ENCODE data around the gene COL9A2.
A peak's percentile ranks its signal among the peaks of the same experiment; 100 is the strongest.

Gene COL9A2

DNA sequence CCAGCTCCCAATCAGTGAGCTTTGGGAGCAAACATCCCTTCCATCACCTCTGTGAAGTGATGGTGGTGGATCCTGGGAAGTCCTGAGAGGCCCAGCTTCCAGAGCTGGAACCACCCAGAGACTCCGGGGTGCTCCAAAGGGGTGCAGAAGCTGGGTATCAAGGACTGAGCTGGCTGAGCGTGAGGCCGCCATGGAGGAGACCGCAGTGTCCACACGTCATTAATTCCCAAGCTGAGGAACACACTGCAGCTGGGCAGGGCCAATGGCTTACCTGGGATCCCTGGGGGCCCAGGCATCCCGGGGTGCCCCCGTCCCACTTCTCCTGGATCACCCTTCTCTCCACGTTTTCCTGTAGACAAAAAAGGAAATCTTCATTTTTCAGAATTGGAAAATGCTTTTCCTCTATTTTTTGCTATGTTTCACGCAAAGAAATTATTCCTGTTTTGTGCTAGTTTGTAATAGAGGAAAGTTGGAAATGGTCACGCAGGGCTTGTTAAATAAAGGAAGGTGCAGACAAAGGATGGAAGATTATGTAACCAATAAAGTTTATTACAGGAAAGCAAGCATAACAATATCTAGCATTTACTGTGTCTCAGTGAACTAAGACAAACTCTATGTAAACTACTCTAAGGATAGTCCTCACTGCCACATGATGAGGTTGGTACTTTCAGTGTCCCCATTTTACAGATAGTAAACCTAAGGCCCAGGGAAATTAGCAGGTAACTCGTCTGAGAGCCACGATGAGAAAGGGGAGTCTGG lies 15.4 kb downstream of the COL9A2 start:
- no peak for DNase-seq

DNA sequence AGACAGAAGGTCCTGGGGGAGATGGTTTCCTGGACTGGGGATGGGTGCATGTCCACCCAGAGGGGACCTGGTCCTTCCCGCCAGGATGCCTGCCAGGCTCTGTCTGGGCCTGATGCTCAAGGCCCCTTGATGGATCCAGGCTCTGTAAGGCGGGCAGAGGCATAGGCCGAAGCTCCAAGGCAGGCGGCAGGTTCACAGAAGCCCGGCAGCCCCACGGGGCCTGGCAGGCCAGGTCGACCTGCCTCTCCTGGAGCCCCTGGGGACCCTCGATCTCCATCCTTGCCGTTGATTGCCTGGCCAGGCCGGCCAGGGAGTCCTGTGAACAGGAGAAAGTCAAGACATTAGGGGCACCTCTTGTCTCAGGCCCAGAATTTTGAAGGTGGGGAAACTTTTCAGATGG lies 16.0 kb downstream of the COL9A2 start:
- DNase-seq, result no peak

DNA sequence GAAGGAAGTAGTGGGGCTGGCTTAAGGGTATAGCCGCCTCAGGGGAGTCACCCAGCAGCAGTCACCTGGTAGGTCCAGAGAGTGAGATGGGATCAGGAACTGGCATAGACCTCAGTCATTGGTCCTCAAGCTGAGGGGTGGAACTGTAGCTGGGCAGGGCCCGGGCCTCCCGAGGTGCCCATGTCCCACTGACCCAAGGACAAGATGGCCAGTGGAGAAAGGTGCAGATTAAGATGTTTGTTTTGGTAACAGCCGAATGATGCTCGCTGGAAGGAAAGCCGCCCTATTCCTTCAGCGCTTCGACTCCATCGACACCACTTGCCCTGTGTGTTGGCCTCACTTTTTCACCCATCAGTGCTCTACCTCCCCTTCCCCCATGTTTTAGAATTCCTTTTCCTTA lies 16.4 kb downstream of the COL9A2 start:
- no peak for DNase-seq

DNA sequence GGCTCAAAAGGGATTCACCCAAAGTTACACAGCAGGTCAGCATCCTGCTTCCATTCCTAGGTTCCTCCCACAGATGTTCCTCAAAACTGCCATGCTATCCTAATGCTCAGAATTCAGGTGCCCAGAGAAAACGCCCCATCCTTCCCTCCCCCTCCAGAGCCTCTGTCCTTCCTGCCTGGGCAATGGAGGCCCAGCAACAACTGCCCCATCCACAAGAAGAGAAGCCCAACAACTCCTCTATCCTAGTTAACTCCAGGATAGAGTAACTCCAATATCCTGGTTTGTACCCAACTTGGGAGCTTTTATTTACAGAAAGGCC lies 16.9 kb downstream of the COL9A2 start:
- DNase-seq, result no peak

DNA sequence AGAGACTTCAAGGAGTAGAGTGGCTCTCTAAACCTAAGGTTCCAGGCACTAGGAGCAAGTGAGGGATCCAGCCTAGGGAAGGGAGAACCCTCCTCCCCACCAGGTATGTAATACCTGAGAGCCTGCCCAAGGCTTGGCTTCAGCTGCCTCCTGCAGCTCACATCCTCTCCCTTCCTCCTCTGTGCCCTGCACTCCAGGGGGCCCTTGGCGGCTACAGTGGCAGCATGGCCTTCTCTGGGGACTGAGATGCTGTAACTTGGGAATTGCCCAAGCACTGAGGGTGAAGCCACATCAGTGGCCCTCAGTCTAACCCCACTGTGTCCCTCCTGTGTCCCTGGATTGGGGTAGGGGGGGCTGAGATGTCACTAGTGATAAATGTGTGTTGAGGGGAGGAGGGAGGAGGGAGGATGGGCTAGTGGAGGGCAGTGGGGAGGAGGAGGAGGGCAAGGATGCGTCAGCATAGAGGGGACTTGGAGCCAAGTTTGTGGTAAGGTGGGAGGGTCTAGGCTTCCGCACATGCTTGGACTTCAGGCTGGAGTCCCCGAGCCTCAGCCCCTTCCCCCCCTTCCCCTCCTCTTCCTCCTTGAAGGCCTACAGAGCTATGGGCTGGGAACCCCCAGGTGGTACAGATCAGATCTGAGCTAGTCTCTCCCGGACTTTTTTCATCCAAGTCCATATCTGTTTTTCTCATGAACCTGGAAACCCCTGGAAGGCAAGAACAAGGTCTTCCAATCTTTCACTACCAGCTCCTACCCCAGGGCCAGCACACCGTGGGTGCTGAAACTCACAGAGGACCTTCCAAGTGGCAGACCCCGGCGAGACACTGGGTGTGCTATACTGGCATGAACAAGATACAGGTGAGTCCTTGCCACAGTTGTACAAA lies 17.5 kb downstream of the COL9A2 start:
- DNase-seq, result no peak

DNA sequence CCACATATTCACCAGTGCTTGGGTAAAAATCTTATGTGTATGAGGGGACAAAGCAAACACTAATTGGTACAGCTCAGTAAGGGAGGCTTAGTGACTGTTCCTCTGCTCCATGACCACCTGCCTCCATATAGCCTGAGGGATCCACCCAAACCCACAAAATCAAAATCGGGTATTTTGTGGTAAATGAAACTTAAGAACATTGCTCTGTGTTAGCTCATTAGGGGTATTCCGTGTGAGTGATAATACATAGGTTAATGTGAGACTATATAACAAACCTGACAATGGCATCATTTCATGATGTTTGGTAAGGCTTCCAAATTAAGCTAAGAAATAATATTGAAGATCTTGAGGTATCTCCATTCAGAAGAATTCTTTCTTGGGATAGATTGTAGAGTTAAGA lies 25.8 kb downstream of the COL9A2 start:
- no peak for DNase-seq

DNA sequence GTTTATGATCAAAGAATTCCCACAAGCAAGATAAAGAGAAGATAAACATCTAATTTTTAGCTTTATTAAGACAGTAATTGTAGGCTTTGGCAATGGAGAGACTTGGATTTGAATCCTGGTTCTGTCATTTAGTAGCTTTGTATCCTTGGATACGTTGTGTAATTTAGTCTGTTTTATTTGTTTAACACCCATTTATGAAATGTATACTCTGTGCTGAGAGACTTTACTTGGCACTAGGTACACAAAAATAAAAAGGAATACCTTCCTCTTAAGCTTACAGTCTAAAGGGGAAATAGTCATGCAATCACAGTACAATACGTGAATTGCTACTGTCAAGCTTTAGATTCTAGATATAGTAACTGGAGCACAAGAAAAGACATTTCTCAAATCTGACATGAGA lies 35.2 kb downstream of the COL9A2 start:
- DNase-seq, result no peak

DNA sequence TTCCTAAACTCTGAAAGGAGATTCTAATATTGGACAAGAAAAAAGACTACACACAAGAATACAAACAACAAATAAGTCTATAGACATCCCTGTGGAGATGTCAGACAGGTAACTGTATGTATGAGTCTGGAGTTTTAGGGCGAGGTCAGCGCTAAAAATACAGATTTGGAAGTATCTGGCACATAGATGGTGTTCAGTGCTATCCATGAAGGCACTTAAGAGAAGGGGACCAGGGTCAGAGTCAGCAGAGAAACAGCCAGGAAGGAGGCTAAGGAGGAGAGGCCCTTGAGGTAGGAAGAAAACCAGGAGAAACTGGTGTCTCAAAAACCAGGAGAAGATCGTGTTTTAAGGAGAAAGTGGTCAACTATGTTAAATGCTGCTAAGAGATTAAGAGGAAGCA lies 41.0 kb downstream of the COL9A2 start:
- no peak for DNase-seq

DNA sequence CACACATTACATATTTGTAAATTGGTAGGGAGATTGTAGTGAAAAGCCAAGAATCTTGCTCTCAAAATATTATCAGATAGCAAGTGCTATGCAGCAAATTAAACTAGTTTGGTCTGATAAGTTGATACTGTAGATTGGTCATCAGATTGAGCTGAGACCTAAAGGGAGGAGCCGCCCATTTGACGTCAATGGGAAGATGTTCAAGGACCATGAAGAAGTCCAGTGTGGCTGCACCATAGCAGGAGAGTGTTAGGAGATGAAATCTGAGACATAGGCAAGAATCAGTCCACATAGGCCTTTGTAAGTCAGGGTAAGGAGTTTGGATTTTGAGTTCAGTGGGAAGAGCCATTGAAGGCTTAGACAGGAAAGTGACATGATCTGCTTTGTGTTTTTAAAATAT lies 42.8 kb downstream of the COL9A2 start:
- no peak for DNase-seq

DNA sequence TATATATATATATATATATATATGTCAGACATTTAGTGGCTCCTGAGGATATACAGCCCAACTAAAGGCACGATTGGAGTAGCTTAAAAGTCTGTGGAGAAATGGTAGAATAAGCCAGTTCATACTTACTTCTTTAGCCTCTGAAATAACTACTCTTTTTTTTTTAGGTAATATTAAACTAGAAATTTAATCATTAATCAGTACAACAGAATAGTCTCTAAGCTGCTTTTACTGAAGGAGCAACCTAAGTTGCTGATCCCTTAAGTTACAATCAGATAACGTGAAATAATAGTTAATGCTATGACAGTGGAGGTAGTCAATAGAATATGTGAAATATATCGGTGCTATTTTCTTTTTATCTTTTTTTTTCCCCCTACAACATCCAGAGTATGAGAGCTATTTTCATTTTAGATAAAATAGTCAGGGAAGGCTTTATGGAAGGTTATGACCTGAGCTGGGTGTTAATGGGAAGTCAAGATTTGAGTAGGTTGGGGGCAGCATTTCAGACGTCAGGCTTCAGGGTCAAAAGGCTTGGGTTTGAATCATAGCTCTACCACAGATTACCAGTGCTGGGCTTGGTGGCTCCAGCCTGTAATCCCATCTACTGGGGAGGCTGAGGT lies 43.4 kb downstream of the COL9A2 start:
- no peak for DNase-seq

DNA sequence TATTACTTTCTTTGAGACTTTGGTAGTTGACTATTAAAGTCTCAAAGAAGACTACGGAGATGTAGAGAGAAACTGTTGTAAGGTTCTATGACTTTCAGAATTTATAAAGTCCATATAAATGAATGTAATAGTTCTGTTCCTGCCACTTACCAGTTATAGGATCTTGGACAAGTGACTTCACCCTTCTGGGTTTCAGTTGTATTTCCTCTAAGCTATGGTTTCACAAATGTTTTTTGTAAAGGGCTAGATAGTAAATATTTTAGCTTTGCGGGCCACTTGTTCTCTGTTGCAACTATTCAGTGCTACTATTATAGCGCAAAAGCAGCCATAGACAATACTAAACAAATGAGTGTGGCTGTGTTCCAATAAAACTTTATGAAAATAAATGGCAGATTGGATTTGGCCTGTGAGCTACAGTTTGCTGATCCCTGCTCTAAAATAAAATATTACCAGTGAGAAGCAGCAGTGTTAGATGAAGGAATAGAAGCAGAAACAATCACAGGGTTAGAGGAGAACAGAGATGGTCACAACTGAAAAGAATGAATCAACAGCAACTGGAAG lies 44.4 kb downstream of the COL9A2 start:
- no peak for DNase-seq

DNA sequence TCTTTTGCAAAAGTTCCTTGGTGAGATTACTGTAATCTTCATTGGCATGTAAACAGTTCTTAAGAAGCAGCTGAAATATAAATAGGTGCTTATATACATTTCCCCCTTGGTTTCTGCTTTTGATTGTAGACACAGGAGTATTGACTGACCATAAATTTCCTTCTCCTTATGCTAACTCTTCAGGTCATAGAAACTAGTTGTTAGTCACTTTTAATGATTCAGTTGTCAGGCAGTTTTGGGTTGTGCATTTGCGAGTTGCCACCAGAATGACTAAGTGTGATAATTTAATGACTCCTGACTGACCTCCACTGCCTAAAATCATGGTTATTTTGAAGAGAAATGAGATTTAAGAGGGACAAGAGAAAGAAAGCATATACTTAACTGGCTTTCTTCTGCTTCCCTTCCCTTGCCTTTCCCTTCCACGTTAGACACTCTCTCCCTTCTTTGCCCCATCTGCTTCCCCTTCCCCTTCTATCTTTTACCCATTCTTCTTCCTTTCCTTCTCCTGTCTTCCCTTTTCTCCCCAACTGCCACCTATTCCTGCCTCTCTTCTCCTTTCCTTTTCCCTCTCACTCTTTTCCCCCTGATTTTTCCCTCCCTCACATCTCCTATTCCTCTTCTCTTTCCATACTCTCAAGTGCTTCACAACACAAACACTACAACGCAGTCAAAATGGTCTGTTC lies 46.8 kb downstream of the COL9A2 start:
- DNase-seq, result no peak

DNA sequence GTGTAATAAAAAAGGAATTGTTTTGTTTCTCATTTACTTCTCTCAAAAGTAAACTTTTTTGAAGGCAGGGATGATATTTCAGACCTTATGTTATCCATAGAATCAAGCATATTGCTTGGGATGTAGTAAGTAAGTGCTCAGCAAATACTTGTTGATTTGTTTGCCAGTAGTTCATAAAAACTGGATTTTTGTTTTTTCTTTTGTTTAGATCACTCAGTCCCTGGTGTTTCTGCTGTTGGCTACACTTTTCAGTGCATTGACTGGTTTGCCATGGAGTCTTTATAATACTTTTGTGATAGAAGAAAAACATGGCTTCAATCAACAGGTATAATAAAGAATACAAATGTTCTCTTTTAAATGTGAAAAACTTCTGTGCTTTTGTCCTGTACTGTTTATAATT lies 48.9 kb downstream of the COL9A2 start:
- no peak for DNase-seq

DNA sequence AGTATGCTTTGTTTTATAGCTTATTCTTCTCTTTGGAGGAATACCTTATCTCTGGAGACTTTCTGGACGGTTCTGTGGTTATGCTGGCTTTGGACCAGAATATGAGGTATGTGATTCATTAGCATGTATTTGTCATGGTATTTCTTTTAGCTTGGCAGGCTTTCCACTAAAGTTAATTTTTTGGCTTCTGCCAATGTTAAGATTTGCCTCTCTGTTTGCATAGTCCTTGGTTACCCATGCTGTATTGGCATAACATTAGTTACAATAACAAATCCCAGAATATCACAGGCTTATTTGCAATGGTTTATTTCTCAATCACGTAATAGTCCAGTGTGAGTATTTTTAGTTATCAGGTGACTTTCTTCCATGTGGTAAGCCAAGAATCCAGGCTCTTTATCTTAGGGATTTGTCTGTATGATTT lies 49.3 kb downstream of the COL9A2 start:
- DNase-seq, result no peak

DNA sequence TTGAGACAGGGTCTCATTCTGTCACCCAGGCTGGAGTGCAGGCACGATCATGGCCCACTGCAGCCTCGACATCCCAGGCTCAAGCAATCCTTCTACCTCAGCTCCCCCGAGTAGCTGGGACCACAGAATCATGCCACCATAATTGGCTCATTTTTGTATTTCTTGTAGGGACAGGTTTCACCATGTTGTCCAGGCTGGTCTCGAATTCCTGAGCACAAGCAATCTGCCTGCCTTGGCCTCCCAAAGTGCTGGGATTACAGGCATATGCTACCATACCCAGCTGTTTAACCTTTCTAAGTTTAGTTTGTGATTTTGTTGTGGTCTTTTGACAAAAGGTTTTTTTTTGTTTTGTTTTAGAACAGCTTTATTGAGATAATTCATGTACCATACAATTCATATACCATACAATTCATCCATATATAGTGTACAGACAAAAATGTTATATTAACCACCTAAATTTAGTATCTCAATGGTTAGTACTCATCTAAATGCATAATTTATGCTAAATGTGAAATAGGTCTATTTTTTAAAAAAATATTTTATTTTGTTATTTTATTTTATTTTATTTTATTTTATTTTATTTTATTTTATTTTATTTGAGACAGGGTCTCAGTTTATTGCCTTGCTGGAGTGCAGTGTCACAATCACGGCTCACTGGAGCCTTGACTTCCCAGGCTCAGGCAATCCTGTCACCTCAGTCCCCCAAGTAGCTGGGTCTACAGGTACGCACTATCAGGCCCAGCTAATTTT lies 50.1 kb downstream of the COL9A2 start:
- DNase-seq, result no peak

DNA sequence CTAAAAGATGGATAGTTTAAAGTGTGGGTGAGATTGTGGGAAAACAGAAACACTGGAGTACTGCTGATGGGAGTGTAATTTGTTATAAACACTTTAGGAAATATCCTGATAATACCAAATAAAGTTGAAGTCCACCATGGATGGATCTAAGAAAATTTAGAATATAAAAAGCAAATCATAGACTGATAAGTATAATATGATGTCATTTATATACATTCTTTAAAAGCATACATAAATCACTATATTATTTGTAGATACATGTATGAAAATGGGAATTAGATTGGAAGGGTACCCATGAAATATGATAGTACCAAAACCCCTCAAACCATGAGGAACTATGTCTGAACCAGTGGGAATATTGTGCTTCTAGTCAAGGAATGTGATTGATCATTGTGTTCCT lies 51.2 kb downstream of the COL9A2 start:
- DNase-seq, result no peak

DNA sequence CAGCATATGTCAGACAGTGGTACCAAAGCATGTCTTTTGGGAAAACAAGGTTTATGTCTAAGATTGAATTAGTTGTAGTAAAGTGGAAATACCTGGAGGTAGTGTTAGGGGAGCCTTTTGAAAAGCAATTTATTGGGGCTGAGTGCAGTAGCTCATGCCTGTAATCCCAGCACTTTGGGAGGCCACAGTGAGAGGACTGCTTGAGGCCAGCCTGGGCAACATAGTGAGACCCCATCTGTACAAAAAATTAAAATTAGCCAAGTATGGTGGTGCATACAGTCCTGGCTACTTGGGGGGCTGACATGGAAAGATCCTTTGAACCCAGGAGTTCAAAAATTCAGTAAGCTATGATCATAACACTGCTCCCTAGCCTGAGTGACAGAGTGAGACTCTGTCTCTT lies 51.8 kb downstream of the COL9A2 start:
- no peak for DNase-seq

DNA sequence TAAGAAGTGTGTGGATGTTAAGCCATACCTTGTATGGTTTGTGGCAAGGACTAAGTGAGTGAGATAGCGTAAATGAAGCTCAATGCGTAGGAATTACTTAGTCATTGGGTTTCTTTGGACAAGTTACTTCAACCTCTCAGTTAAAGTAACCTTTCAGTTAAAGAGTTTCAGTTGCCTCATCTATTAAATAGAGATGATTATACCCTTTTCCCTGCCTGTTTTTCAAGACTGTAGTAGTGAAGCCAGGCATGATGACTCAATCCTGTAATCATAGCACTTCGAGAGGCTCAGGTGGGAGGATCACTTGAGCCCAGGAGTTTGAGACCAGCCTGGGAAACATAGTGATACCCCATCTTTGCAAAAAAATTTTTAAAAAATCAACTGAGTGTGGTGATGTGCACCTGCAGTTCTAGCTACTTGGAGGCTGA lies 52.7 kb downstream of the COL9A2 start:
- no peak for DNase-seq

DNA sequence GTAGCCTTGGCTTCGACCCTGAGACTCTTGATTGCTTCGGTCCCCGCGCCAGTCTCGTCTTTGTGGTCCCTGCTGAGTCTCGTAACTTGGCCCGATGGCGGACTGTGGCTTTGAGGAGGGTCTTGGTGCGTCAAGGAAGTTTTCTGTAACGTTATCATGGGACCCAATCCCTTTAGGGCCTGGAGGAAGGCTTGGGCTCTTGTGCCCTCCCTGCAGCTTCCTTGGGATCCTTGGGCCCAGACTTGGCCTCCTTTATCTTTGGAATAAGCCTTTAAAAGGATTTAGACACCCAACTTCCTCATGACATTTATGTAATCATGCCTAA lies 58.7 kb downstream of the COL9A2 start:
- DNase-seq, result no peak

DNA sequence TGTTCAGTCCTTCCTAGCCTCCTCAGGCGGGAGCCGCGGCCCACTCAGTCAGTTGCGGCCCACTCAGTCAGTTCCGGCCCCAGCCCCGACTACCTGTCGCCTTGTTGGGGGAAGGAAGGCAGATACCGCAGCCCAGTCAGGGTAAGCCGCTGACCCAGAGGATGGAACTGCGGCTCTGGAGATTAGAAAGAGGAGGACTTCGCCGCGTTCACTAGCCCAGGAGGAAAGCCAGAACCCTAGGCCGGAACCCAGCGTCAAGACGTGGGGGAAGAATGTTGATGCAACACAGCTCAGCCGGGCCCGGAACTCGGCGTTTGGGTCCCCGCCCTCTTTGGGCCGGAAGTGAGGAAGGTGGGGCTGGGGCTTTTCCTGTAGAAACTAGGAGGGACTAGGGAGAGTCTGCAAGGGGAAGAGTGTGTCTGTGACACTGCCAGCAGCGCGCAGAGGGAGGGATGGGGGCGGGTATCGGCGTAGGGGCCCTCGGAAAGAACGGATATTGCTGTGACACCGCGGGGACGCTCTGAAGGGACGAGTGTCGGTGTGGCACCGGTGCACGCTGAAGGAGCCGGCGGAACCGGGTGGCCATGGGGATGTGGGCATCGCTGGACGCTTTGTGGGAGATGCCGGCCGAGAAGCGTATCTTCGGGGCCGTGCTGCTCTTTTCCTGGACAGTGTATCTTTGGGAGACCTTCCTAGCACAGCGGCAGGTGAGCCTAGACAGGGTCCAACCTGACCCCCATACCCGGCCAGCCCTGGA lies 59.2 kb downstream of the COL9A2 start, which contains the start of gene ZMPSTE24:
TSS of gene ZMPSTE24 (plus strand) at position 549 of the 757 bp plus-strand sequence. CDS start at position 585, 36 bp downstream.
- peak; percentile 98 to 99 for DNase-seq

DNA sequence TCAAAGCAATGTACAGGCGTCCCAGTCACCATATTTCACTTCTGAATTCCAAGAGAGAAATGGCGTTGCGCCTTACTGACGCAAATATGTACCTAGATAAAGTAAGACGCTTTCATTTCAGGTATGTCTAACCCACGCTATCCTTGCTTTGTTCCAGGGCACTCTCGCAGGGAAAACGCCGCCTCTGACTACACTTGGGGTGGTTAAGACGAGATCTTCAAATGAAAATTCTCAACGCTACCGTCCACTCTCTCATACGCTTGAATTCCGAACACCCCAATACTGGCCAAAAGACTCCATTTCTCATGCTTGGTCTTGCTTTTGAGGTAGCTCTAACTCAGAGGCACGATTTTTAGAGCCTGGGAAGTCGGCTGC lies 59.8 kb downstream of the COL9A2 start:
- no peak for DNase-seq

All from CD4-positive, alpha-beta T cell treated with Interleukin-4 for 1 hour (primary cell).